Measurements from ENCODE around the gene GPR107. TPM values are rescaled to one million over a fixed set of nuclear protein-coding genes. Genes with fewer than 3 reads are reported as not detected.
A peak's percentile ranks its signal among the peaks of the same experiment; 100 is the strongest.

Gene GPR107
- total and polyA plus RNA-seq, 2 donors (not counting 1 experiment from before 2014, with no cell fraction given), result 10.4 to 28.1 TPM

GRCh38 chr9:130054820-130055219 lies 1.1 kb downstream of the GPR107 start:
- intact Hi-C loops (cut with micrococcal nuclease), result loop anchor here (10.0 kb wide), 1 partner anchor 940 kb away; the partner anchor contains the start of genes CRAT and PTPA
- no peaks in the 10 kb centered on the region for H3K27me3 Mint-ChIP-seq
- H3K4me3 ChIP-seq (ENCODE audit: control extremely low read depth in 1 of 5, extremely low read depth in 1 of 5, insufficient read depth in 1 of 5, low read depth in 2 of 5, low read length in 4 of 5), result peak overlapping the region; percentile 78 to 96 (median 88)
- peak overlapping the region; percentile 88 for H3K27ac Mint-ChIP-seq
- ATAC-seq (ENCODE audit: low read depth), result no peak
- peaks cover 31% of the 10 kb centered on the region for H3K4me1 Mint-ChIP-seq
- no peak for DNase-seq
- peaks cover 87% of the 10 kb centered on the region for H3K79me2 ChIP-seq (ENCODE audit: control insufficient read depth, insufficient read depth, low read length)
- peaks cover 9% of the 10 kb centered on the region for H4K20me1 ChIP-seq (ENCODE audit: control insufficient read depth, insufficient read depth, low read length, poor library complexity, severe bottlenecking)
- H2AFZ ChIP-seq (ENCODE audit: insufficient read depth, low read depth, low read length, poor library complexity, severe bottlenecking), result peak overlapping the region; percentile 92
- peaks cover 0 to 3% of the 10 kb centered on the region in 2 experiments for H3K36me3 ChIP-seq (replicated peaks in 1 of 2; ENCODE audit: control extremely low read depth in 1 of 2, control insufficient read depth in 1 of 2, extremely low read depth in 1 of 2, insufficient read depth in 2 of 2, low read length in 1 of 2)
- H3K9ac ChIP-seq (ENCODE audit: low read length), result peak overlapping the region; percentile 88
- H3K4me2 ChIP-seq (replicated peaks; ENCODE audit: low read depth, low read length, poor library complexity, severe bottlenecking), result peak overlapping the region; percentile 81
- H3K4me3 Mint-ChIP-seq, result peak overlapping the region; percentile 91
- no peaks in the 10 kb centered on the region for H3K27me3 ChIP-seq (replicated peaks in 1 of 4; ENCODE audit: control extremely low read depth in 1 of 4, control insufficient read depth in 3 of 4, insufficient read depth in 4 of 4, low read length in 3 of 4)
- no peaks in the 10 kb centered on the region for H3K9me3 ChIP-seq (ENCODE audit: control extremely low read depth in 1 of 3, control insufficient read depth in 2 of 3, insufficient read depth in 1 of 3, low read length in 2 of 3)
- no CpG with 5 or more reads among the region's 8 CpGs for WGBS (ENCODE audit: insufficient coverage)
- peak overlapping the region in 1 of 2 donors; percentile 95 for H3K27ac ChIP-seq (ENCODE audit: low read length in 2 of 2)
- POLR2A ChIA-PET, result interaction anchor here (2.9 kb wide), 1 partner anchor 11 kb away, joined by 18 read pairs; the partner anchor contains the start of gene FNBP1
- no peaks in the 10 kb centered on the region for H3K9me3 Mint-ChIP-seq (ENCODE audit: insufficient read depth)
- CTCF ChIA-PET, result no interaction called here
- TF ChIP-seq CTCF (IDR thresholded peaks at IDR 0.05) (no peak), EZH2 (IDR thresholded peaks at IDR 0.05; ENCODE audit: borderline replicate concordance, insufficient read depth, low read depth, low read length, poor library complexity, severe bottlenecking) (no peak)
- H3K4me1 ChIP-seq (ENCODE audit: control insufficient read depth in 2 of 2, insufficient read depth in 2 of 2, low read length in 2 of 2), result peaks cover 14 to 20% of the 10 kb centered on the region in 2 donors

GRCh38 chr9:130058154-130058553 lies 4.4 kb downstream of the GPR107 start:
- ChIA-PET POLR2A (no interaction called here), CTCF (interaction anchor here (1.0 to 1.8 kb wide), 2 partner anchors 10 to 13 kb away, joined by 3 to 4 read pairs; no protein-coding TSS in a partner anchor)
- Histone ChIP-seq H3K79me2 (ENCODE audit: control insufficient read depth, insufficient read depth, low read length) (peaks cover 98% of the 10 kb centered on the region), H3K4me1 (ENCODE audit: control insufficient read depth in 2 of 2, insufficient read depth in 2 of 2, low read length in 2 of 2) (peaks cover 20 to 26% of the 10 kb centered on the region in 2 donors), H3K27ac (ENCODE audit: low read length in 2 of 2) (no peak overlapping the region), H3K4me3 (ENCODE audit: control extremely low read depth in 1 of 5, extremely low read depth in 1 of 5, insufficient read depth in 1 of 5, low read depth in 2 of 5, low read length in 4 of 5) (no peak overlapping the region), H4K20me1 (ENCODE audit: control insufficient read depth, insufficient read depth, low read length, poor library complexity, severe bottlenecking) (peaks cover 18% of the 10 kb centered on the region), H3K27me3 (replicated peaks in 1 of 4; ENCODE audit: control extremely low read depth in 1 of 4, control insufficient read depth in 3 of 4, insufficient read depth in 4 of 4, low read length in 3 of 4) (no peaks in the 10 kb centered on the region), H3K9me3 (ENCODE audit: control extremely low read depth in 1 of 3, control insufficient read depth in 2 of 3, insufficient read depth in 1 of 3, low read length in 2 of 3) (no peaks in the 10 kb centered on the region), H3K9ac (ENCODE audit: low read length) (no peak overlapping the region), H3K4me2 (replicated peaks; ENCODE audit: low read depth, low read length, poor library complexity, severe bottlenecking) (no peak overlapping the region), H2AFZ (ENCODE audit: insufficient read depth, low read depth, low read length, poor library complexity, severe bottlenecking) (no peak overlapping the region), H3K36me3 (replicated peaks in 1 of 2; ENCODE audit: control extremely low read depth in 1 of 2, control insufficient read depth in 1 of 2, extremely low read depth in 1 of 2, insufficient read depth in 2 of 2, low read length in 1 of 2) (peaks cover 0 to 3% of the 10 kb centered on the region in 2 experiments)
- DNase-seq, result no peak
- Mint-ChIP-seq H3K9me3 (ENCODE audit: insufficient read depth) (no peaks in the 10 kb centered on the region), H3K27ac (no peak overlapping the region), H3K27me3 (no peaks in the 10 kb centered on the region), H3K4me3 (no peak overlapping the region), H3K4me1 (peaks cover 36% of the 10 kb centered on the region)
- TF ChIP-seq CTCF (IDR thresholded peaks at IDR 0.05), result peak; percentile 43
- no peak for TF ChIP-seq EZH2 (IDR thresholded peaks at IDR 0.05; ENCODE audit: borderline replicate concordance, insufficient read depth, low read depth, low read length, poor library complexity, severe bottlenecking)
- intact Hi-C loops (cut with micrococcal nuclease), result loop anchor here (10.0 kb wide), 1 partner anchor 943 kb away; the partner anchor contains the start of genes CRAT and PTPA
- WGBS (ENCODE audit: insufficient coverage), result 100% methylated on average over 3 of the region's 7 CpGs
- ATAC-seq (ENCODE audit: low read depth), result no peak
